Adrenal gland (tissue), 12 donors: ENCODE data around the gene CD247. TPM values are rescaled to one million over a fixed set of nuclear protein-coding genes. Genes with fewer than 3 reads are reported as not detected.

Source experiments
- DNase-seq, 7 donors: peaks; one replicate each; pipeline ENCODE4 v3.0.0-alpha.2; 2019 to 2020
- H3K27ac ChIP-seq, 5 donors: fragments of 200-600 bp; sonication (generic) in 4 of 5; 1 replicate in 3 of 5; 2 replicates in 2 of 5; pipeline versions ENCODE4 v1.5.1 to v1.8.0; 2016 to 2020; ENCODE audit warnings: mild to moderate bottlenecking in 1 of 5
- H3K27me3 ChIP-seq: fragments of 200-600 bp; 2 replicates; pipeline ENCODE4 v1.8.0; 2021
- H3K36me3 ChIP-seq, 2 donors: fragments of 200-600 bp; replicated peaks in 1 of 2; 1 replicate in 1 of 2; 2 replicates in 1 of 2; pipeline versions ENCODE4 v1.5.1 to v1.8.0; 2018 to 2022
- H3K4me1 ChIP-seq, 2 donors: fragments of 200-600 bp; replicated peaks in 1 of 2; 1 replicate in 1 of 2; 2 replicates in 1 of 2; pipeline versions ENCODE4 v1.5.1 to v1.8.0; 2018 to 2021
- H3K4me3 ChIP-seq, 4 donors: fragments of 200-600 bp; sonication (generic) in 3 of 4; one replicate each; pipeline ENCODE4 v1.5.1; 2016 to 2018
- H3K9me3 ChIP-seq, 3 donors: fragments of 200-600 bp; sonication (generic) in 1 of 3; replicated peaks in 1 of 3; 1 replicate in 2 of 3; 2 replicates in 1 of 3; pipeline versions ENCODE4 v1.5.1 to v1.8.0; 2016 to 2021
- CTCF ChIP-seq, 6 experiments: fragments of 450-650 bp in 4 of 6; fragments of 200-600 bp in 2 of 6; sonication (generic) in 1 of 6; IDR thresholded peaks; 1 replicate in 5 of 6; 2 replicates in 1 of 6; pipeline versions ENCODE4 v1.5.1 to v1.8.0; 2016 to 2021; ENCODE audit warnings: antibody characterized with exemption in 6 of 6, mild to moderate bottlenecking in 2 of 6, moderate library complexity in 1 of 6
- POLR2A ChIP-seq, 2 donors: fragments of 450-650 bp; IDR thresholded peaks; one replicate each; pipeline ENCODE4 v1.6.1; 2017; ENCODE audit warnings: antibody characterized with exemption in 2 of 2, mild to moderate bottlenecking in 2 of 2, moderate library complexity in 1 of 2
- WGBS, 4 donors: extraction: QIAGEN DNeasy Blood & Tissue Kit in 2 of 4; methylation state at CpG; one replicate each; pipeline versions ENCODE4 v1.1.5 to v1.1.7; 2013 to 2017; 5-methylcytosine and 5-hydroxymethylcytosine counted together
- intact Hi-C, 2 donors: fragments of 100-400 bp; cut with DNase I; formaldehyde crosslinking; loops; one replicate each; pipeline versions ENCODE4 v1.14.1 to v1.15.0; 2022 to 2023
- polyA plus RNA-seq, 3 donors: library from polyadenylated mRNA; stranded (reverse); fragments of 200-250 nt in 2 of 3; fragments of 350-450 nt in 1 of 3; fragmentation: Illumina TruSeq in 1 of 3; extraction: RNeasy Lipid Tissue Mini Kit (QIAGEN cat#74804) in 1 of 3; gene quantifications; one replicate each; pipeline ENCODE4 v1.2.3, GENCODE V29; 2013 to 2014
- total RNA-seq, 9 donors: library from RNA; depleted of rRNA in 4 of 9; stranded (reverse); fragments of >200 nt in 4 of 9; fragments of 120-200 nt in 1 of 9; fragmentation: NEBNext Ultra II Directional in 1 of 9; extraction: Animal tissue kit (Norgen Biotek cat#: 25700) in 1 of 9; gene quantifications; one replicate each; pipeline versions ENCODE4 v1.1.0 to v1.2.4, GENCODE V29; 2013 to 2023
- donor health status: healthy with polysubstance abuse.
- donor health status: Bipolar disorder and iron deficiency.
- donor health status: DM: yes; HTN: yes; CAD: no.
- donor health status: DM: no; HTN: no; CAD: no.
- donor health status: DM: no; HTN: no; CAD: no.
- donor health status: DM: yes; HTN: yes; CAD: no.

CD247 gene
- total and polyA plus RNA-seq, 12 donors: 0.26 to 2.3 (median 1.2) TPM; not detected in 1

GRCh38 chr1:167503626-167504466 is 14.5 kb downstream of the CD247 start:
- intact Hi-C loops: no loop called here
- no peaks in the 10 kb centered on the region for H3K36me3 ChIP-seq
- DNase-seq: no peak
- TF ChIP-seq CTCF (IDR thresholded peaks at IDR 0.05): no peak
- H3K4me1 ChIP-seq: no peaks in the 10 kb centered on the region
- 64 to 70% (median 66%) methylated on average over 14 of the region's 14 CpGs for WGBS, 4 donors
- no peaks in the 10 kb centered on the region for H3K9me3 ChIP-seq
- peaks cover 6% of the 10 kb centered on the region for H3K27me3 ChIP-seq
- H3K4me3 ChIP-seq: no peak overlapping the region
- H3K27ac ChIP-seq: no peak overlapping the region

DNA sequence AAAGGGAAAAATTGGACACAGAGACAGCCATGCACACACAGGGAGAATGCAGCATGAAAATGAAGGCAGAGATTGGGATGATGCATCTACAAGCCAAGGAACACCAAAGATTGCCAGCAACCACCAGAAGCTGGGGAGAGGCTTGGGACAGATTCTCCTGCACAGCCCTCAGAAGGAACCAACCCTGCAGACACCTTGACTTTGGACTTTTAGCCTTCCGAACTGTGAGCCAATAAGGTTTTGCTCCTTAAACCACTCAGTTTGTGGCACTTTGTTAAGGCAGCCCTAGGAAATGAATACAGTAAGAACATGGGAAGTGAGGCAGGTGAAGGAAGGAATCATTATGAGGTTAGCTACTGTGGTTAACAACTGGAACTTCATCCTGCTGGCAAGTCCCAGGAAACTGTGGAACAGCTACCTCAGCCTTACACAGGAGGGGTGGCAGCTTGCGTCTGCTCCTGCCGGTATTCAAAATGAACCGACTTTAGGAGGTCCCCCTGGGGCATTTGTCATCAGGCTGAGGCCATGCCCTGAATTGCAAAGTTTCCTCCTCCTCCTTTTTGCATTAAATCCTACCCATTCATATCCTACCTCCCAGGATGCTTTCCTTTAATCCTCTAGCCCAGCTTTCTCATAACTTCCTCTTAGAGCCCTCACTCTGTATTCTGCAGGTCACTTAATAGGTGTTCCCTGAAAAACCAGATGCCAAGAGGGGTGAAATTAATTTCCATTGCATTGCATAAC is 15.4 kb downstream of the CD247 start:
- intact Hi-C loops: no loop called here
- Histone ChIP-seq H3K27ac (no peak overlapping the region), H3K4me1 (no peaks in the 10 kb centered on the region), H3K4me3 (no peak overlapping the region), H3K27me3 (peaks cover 6% of the 10 kb centered on the region), H3K9me3 (no peaks in the 10 kb centered on the region), H3K36me3 (no peaks in the 10 kb centered on the region)
- DNase-seq: no peak
- 44 to 57% (median 53%) methylated on average over 4 of the region's 4 CpGs for WGBS, 4 donors
- TF ChIP-seq CTCF (IDR thresholded peaks at IDR 0.05) (no peak), POLR2A (IDR thresholded peaks at IDR 0.05) (no peak)

- H3K4me1 ChIP-seq: no peaks in the 10 kb centered on the region
- no peak overlapping the region for H3K27ac ChIP-seq
- H3K9me3 ChIP-seq: no peaks in the 10 kb centered on the region
- peaks cover 6% of the 10 kb centered on the region for H3K27me3 ChIP-seq
- TF ChIP-seq POLR2A (IDR thresholded peaks at IDR 0.05): no peak
- TF ChIP-seq CTCF (IDR thresholded peaks at IDR 0.05): no peak
- no peaks in the 10 kb centered on the region for H3K36me3 ChIP-seq
- DNase-seq: no peak
- no peak overlapping the region for H3K4me3 ChIP-seq
- intact Hi-C loops: no loop called here
- WGBS, 4 donors: 77 to 80% (median 79%) methylated on average over 5 of the region's 5 CpGs
These were observed 16.2 kb downstream of the CD247 start for GRCh38 chr1:167502192-167502551.

DNA sequence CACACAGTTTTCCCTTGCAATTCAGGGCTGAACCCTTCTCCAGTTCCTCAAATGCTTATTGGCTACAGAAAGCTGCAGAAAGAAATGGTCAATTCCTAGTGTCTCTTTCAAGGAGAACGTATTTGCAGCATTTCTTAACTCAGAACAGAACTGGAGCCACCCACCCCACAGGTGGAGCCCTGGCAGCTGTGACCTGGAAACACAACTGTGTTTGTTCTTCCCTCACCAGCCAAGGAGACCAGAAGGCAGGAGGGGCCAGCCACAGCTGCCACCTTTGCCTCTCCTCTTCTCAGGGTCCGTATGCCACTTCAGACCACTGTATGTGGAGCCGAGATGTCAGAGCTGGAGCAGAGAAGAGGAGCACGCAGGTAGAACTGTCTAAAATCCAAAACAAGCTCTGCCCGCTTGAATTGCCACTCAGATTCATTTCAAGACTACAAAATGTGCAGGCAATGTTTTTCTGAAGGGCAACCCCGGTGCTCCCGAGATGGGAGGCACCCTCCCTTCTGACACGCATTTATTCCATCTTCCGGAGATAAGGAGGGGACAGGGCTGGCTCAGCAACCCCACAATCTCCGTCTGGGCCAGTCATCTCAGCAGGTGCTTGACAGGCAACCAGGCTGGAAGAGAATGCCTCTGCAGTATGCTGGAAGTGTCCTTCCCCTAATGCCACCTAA is 16.7 kb downstream of the CD247 start:
- Histone ChIP-seq H3K27me3 (peaks cover 6% of the 10 kb centered on the region), H3K9me3 (no peaks in the 10 kb centered on the region), H3K4me1 (no peaks in the 10 kb centered on the region), H3K36me3 (no peaks in the 10 kb centered on the region), H3K4me3 (no peak overlapping the region), H3K27ac (no peak overlapping the region)
- WGBS, 4 donors: 53 to 63% (median 60%) methylated on average over 10 of the region's 10 CpGs
- intact Hi-C loops: no loop called here
- no peak for TF ChIP-seq CTCF (IDR thresholded peaks at IDR 0.05)
- TF ChIP-seq POLR2A (IDR thresholded peaks at IDR 0.05): no peak
- no peak for DNase-seq
